ENCODE results near the gene HIPK2.
A peak's percentile ranks its signal among the peaks of the same experiment; 100 is the strongest.

The HIPK2 gene

DNA sequence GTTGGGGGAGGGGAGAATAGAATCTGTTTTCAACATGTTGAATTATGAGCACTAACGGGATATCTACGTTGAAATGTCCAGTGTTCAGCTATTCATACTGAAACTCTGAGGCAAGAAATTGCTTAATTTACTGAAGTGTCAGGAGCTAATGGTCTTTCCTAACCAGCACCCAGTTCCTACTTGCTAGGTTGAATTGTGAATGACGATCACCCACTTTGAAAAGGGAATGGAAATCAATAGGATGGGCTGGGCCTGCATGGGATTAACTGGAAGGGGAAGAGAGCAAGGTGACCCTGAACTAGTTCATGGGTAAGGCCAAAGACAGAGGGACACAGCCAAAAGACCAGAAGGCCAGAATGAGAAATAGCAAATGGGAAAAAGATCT is 51.3 kb downstream of the HIPK2 start:
- no peak for TF ChIP-seq CTCF (IDR thresholded peaks at IDR 0.05; ENCODE audit: control extremely low read depth, extremely low read depth, low read depth, missing control alignments)
- no peak for DNase-seq (ENCODE audit: extremely low spot score)
- CTCF ChIA-PET: interaction anchor here (1.0 to 4.4 kb wide), 7 partner anchors 10 to 276 kb away, joined by 3 to 16 read pairs (median 4); no protein-coding TSS in a partner anchor
- POLR2A ChIA-PET: interaction anchor here (2.1 kb wide), 1 partner anchor 18 kb away, joined by 8 read pairs; no protein-coding TSS in a partner anchor

- POLR2A ChIA-PET: interaction anchor here (1.2 to 2.1 kb wide), 3 partner anchors 14 to 24 kb away, joined by 3 to 8 read pairs (median 6); no protein-coding TSS in a partner anchor
- no peak for DNase-seq (ENCODE audit: extremely low spot score)
- CTCF ChIA-PET: interaction anchor here (1.0 to 4.4 kb wide), 8 partner anchors 11 to 79 kb away, joined by 3 to 16 read pairs (median 5); no protein-coding TSS in a partner anchor
- TF ChIP-seq CTCF (IDR thresholded peaks at IDR 0.05; ENCODE audit: control extremely low read depth, extremely low read depth, low read depth, missing control alignments): no peak
These were observed 51.8 kb downstream of the HIPK2 start for GRCh38 chr7:139725858-139726484.

- TF ChIP-seq CTCF (IDR thresholded peaks at IDR 0.05; ENCODE audit: control extremely low read depth, extremely low read depth, low read depth, missing control alignments): no peak
- POLR2A ChIA-PET: interaction anchor here (1.2 to 2.1 kb wide), 3 partner anchors 13 to 23 kb away, joined by 3 to 8 read pairs (median 6); no protein-coding TSS in a partner anchor
- CTCF ChIA-PET: interaction anchor here (0.6 to 4.4 kb wide), 9 partner anchors 8 to 79 kb away, joined by 3 to 16 read pairs (median 6); no protein-coding TSS in a partner anchor
- peak; percentile 46 for DNase-seq (ENCODE audit: extremely low spot score)
These were observed 52.7 kb downstream of the HIPK2 start for GRCh38 chr7:139725077-139725476.

GRCh38 chr7:139722604-139723003 is 55.2 kb downstream of the HIPK2 start:
- TF ChIP-seq CTCF (IDR thresholded peaks at IDR 0.05; ENCODE audit: control extremely low read depth, extremely low read depth, low read depth, missing control alignments): no peak
- POLR2A ChIA-PET: no interaction called here
- no peak for DNase-seq (ENCODE audit: extremely low spot score)
- CTCF ChIA-PET: interaction anchor here (1.0 to 1.5 kb wide), 4 partner anchors 9 to 85 kb away, joined by 3 to 6 read pairs (median 4); no protein-coding TSS in a partner anchor

DNA sequence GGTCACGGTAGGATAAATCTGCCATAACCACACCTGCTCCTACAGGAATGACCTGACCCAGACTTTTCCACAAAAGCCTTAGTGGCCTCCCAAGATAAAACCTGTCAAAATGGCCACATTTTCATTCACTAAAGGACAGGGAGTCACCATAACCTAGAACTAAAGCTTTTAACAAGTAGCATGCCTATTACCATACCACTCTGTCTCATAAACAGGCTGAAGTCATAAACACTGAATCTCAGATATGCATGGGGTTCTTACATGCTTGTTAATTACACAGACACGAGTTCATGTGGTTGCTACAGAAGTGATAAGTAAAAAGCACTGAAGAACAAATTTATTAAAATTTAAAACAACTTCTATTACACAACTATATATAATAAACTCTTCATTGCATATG is 56.0 kb downstream of the HIPK2 start:
- CTCF ChIA-PET: interaction anchor here (0.9 to 1.5 kb wide), 5 partner anchors 10 to 84 kb away, joined by 3 to 6 read pairs (median 5); no protein-coding TSS in a partner anchor
- no peak for TF ChIP-seq CTCF (IDR thresholded peaks at IDR 0.05; ENCODE audit: control extremely low read depth, extremely low read depth, low read depth, missing control alignments)
- no peak for DNase-seq (ENCODE audit: extremely low spot score)
- POLR2A ChIA-PET: no interaction called here

GRCh38 chr7:139721417-139721816 is 56.4 kb downstream of the HIPK2 start:
- POLR2A ChIA-PET: interaction anchor here (0.6 kb wide), 1 partner anchor 109 kb away, joined by 3 read pairs; no protein-coding TSS in a partner anchor
- CTCF ChIA-PET: interaction anchor here (0.9 to 1.5 kb wide), 4 partner anchors 11 to 24 kb away, joined by 3 to 6 read pairs (median 6); no protein-coding TSS in a partner anchor
- TF ChIP-seq CTCF (IDR thresholded peaks at IDR 0.05; ENCODE audit: control extremely low read depth, extremely low read depth, low read depth, missing control alignments): no peak
- DNase-seq (ENCODE audit: extremely low spot score): no peak

Data from GM10248 (cell line).